Erythroblast (primary cell): ENCODE data around the gene NRTN.

Experiments used
- GATA1 ChIP-seq: IDR thresholded peaks from 2 replicates; pipeline ENCODE4 v1.6.1; 2011; ENCODE audit warnings: low read depth, mild to moderate bottlenecking, control low read depth, low read length, moderate library complexity
- POLR2A ChIP-seq: IDR thresholded peaks from 2 replicates; pipeline ENCODE4 v1.6.1; 2011; ENCODE audit warnings: mild to moderate bottlenecking, low read length

DNA sequence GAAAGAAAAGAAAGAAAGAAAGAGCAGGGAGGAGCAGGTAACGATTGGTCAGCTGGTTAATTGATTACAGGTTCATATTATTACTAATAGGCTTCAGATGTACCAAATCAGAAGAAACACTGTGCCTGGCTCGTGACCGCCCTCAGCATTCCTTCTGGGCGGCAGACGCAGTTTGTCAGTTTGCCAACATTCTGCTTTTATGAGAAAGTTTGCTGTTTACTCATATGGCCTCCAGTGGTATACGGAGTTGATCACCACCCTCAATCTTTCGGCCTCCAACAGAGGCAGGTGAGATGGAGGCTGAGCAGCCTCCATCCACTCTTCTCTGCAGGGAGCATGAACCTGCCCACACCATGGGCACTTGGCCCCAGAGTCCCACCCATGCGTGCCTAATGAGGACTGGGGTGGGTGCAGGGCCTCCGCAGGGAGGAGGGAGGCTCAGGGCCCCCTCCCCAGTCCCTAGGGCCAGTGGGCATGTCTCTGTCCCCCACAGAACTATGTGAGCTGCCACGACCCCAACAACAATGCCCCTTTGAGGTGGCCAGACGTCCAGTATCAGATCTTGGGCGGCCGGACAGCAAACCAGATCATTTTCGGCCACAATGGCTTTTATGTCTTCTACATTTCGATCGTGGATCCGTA is 29.1 kb upstream of the NRTN start:
- TF ChIP-seq POLR2A (no peak), GATA1 (no peak)
